ENCODE measurements around the gene SPATS2L.
A peak's percentile ranks its signal among the peaks of the same experiment; 100 is the strongest.

SPATS2L gene

DNA sequence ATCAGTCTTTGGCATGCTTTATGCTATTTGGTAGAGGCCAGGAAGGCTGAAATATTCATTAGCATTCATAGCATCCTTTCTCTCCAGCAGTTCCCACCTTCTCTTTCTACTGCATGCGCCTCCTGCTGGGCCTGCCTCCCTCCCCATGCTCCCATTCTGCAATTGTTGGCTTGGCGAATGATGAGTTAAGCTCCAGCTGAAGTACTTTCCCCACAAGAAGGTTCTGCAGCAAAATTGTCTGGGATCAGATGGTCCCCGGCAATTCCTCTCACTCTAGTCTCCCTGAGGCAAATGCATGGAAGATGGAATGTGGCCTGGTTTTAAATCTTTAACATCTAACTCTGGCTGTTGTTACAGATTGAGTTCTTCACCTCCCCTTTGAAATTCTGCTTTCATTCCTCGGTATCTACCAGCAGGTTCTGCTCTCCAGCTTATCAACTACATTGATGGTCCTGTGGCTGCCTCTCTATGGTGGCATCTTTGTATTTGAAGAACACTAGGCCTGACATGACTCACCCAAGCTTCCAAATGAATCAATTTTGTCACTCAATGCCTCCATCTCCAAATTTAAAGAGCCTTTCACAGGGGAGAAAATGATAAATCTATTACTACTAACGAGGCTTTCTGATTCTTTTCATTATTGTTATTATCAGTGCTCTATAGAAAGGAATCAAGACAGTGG is 147.5 kb downstream of the SPATS2L start:
- Histone ChIP-seq H3K27me3 (replicated peaks; ENCODE audit: insufficient read depth, low read length) (no peaks in the 10 kb centered on the region), H3K9me2 (replicated peaks; ENCODE audit: insufficient read depth, low read length) (no peaks in the 10 kb centered on the region), H2AFZ (ENCODE audit: low read length) (no peak overlapping the region), H3K4me3 (ENCODE audit: low read length) (no peak overlapping the region), H3K27ac (ENCODE audit: low read length) (peak overlapping the region; percentile 96; the same call in 1 of the 2 replicates), H3F3A (ENCODE audit: insufficient read depth, low read length) (peaks cover 29% of the 10 kb centered on the region), H3K4me1 (ENCODE audit: low read length) (peaks cover 70% of the 10 kb centered on the region), H3K4me2 (ENCODE audit: low read depth, low read length) (no peak overlapping the region), H4K20me1 (ENCODE audit: insufficient read depth, low read length) (no peaks in the 10 kb centered on the region), H3K79me2 (ENCODE audit: low read length) (peaks cover 6% of the 10 kb centered on the region; the same call in 1 of the 2 replicates), H3K9ac (ENCODE audit: low read length) (no peak overlapping the region), H3K36me3 (replicated peaks; ENCODE audit: insufficient read depth, low read length) (no peaks in the 10 kb centered on the region), H3K9me3 (replicated peaks; ENCODE audit: insufficient read depth, low read length) (no peaks in the 10 kb centered on the region)
- no peak for DNase-seq
- TF ChIP-seq CTCF (IDR thresholded peaks at IDR 0.05; ENCODE audit: low read length) = no peak
- TF ChIP-seq EZH2phosphoT487 (IDR thresholded peaks at IDR 0.05; ENCODE audit: low read length) = no peak
- TF ChIP-seq EZH2 (optimal IDR thresholded peaks at IDR 0.05; ENCODE audit: low read depth, low read length) = no peak

DNA sequence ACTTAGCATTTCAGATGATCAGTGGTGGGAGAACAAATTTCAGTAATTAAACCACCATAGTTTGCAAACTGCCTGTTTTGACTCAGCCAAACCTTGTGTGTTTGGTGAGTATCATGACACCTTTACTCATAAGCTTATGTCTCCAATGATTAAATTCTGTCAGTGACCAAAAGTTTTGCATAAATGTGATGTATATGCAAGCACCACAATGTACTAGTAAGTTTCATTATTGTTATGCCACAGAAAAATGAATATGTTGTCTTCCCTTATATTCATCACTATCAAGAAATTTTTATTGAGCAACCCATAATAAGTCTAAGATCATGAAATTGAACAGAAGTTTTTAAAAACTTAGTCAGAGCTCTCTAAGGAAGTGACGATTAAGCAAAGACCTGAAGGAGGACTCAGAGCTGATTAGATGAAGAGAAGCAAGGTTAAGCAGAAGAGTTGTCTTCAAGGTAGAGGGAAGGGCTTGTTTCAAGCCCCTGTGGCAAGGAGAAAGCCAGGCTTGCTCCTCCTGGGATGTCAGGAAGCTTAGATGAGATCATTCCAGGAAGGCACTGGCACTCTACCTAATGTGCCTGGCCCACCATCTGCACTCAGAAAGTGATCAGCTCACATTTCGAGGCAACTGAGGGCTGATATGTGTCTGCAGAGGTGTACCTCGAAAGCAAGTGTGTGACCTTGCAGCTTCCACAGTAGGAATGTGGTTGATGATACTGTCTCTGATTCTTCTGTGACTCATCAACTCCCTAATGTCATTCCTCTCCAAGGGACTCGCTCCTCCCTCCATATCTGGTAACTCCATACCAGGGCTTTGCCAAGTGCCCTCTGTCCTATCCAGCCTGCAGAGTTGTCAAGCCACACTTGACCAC is 148.7 kb downstream of the SPATS2L start:
- peak overlapping the region; percentile 13; the same call in 1 of the 2 replicates for H2AFZ ChIP-seq (ENCODE audit: low read length)
- H3K9me3 ChIP-seq (replicated peaks; ENCODE audit: insufficient read depth, low read length) = no peaks in the 10 kb centered on the region
- no peaks in the 10 kb centered on the region for H3K27me3 ChIP-seq (replicated peaks; ENCODE audit: insufficient read depth, low read length)
- peak; percentile 55 for DNase-seq
- H3K79me2 ChIP-seq (ENCODE audit: low read length) = peaks cover 6% of the 10 kb centered on the region; the same call in 1 of the 2 replicates
- TF ChIP-seq EZH2phosphoT487 (IDR thresholded peaks at IDR 0.05; ENCODE audit: low read length) (no peak), CTCF (IDR thresholded peaks at IDR 0.05; ENCODE audit: low read length) (no peak), EZH2 (optimal IDR thresholded peaks at IDR 0.05; ENCODE audit: low read depth, low read length) (no peak)
- no peak overlapping the region for H3K4me3 ChIP-seq (ENCODE audit: low read length)
- peak overlapping the region; percentile 58 for H3K9ac ChIP-seq (ENCODE audit: low read length)
- no peaks in the 10 kb centered on the region for H4K20me1 ChIP-seq (ENCODE audit: insufficient read depth, low read length)
- peak overlapping the region; percentile 96 for H3K27ac ChIP-seq (ENCODE audit: low read length)
- no peaks in the 10 kb centered on the region for H3K9me2 ChIP-seq (replicated peaks; ENCODE audit: insufficient read depth, low read length)
- H3K4me2 ChIP-seq (ENCODE audit: low read depth, low read length) = peak overlapping the region; percentile 31; the same call in 1 of the 2 replicates
- H3F3A ChIP-seq (ENCODE audit: insufficient read depth, low read length) = peaks cover 18% of the 10 kb centered on the region
- H3K4me1 ChIP-seq (ENCODE audit: low read length) = peaks cover 64% of the 10 kb centered on the region
- H3K36me3 ChIP-seq (replicated peaks; ENCODE audit: insufficient read depth, low read length) = no peaks in the 10 kb centered on the region

DNA sequence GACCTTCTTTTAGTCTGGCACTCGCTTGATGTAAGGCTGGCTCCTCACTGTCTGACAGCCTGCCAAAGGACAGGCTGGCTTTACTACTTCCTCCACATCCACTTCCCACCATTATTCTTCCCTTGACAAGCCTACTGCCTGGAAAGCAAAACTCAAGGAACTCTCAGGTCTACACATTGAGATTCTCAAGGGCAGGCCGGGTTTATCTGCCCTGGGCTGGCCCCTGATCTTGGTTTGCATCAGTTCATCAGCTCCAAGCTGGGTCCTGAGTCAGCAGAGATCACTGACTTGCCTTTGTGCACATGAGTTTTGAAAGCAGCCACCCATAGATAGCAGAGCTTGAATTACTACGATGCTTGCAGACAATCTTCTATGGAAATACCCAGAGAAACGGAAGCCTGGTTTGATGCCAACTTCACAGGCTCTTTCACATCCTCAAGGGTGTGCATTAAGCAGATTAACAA is 149.5 kb downstream of the SPATS2L start:
- Histone ChIP-seq H4K20me1 (ENCODE audit: insufficient read depth, low read length) (no peaks in the 10 kb centered on the region), H3K4me1 (ENCODE audit: low read length) (peaks cover 55% of the 10 kb centered on the region), H2AFZ (ENCODE audit: low read length) (peak overlapping the region; percentile 13; the same call in 1 of the 2 replicates), H3K4me3 (ENCODE audit: low read length) (no peak overlapping the region), H3K9ac (ENCODE audit: low read length) (peak overlapping the region; percentile 58), H3K4me2 (ENCODE audit: low read depth, low read length) (peak overlapping the region; percentile 31), H3K9me3 (replicated peaks; ENCODE audit: insufficient read depth, low read length) (no peaks in the 10 kb centered on the region), H3K27me3 (replicated peaks; ENCODE audit: insufficient read depth, low read length) (no peaks in the 10 kb centered on the region), H3F3A (ENCODE audit: insufficient read depth, low read length) (peaks cover 15% of the 10 kb centered on the region), H3K36me3 (replicated peaks; ENCODE audit: insufficient read depth, low read length) (no peaks in the 10 kb centered on the region), H3K9me2 (replicated peaks; ENCODE audit: insufficient read depth, low read length) (no peaks in the 10 kb centered on the region), H3K27ac (ENCODE audit: low read length) (peak overlapping the region; percentile 96), H3K79me2 (ENCODE audit: low read length) (no peaks in the 10 kb centered on the region)
- no peak for TF ChIP-seq CTCF (IDR thresholded peaks at IDR 0.05; ENCODE audit: low read length)
- no peak for TF ChIP-seq EZH2phosphoT487 (IDR thresholded peaks at IDR 0.05; ENCODE audit: low read length)
- no peak for TF ChIP-seq EZH2 (optimal IDR thresholded peaks at IDR 0.05; ENCODE audit: low read depth, low read length)
- DNase-seq = peak; percentile 93

All from MM.1S (cell line).